Measurements from ENCODE around the gene TBC1D5.

Gene TBC1D5

GRCh38 chr3:17288839-17289399 is 453.5 kb downstream of the TBC1D5 start:
- H3K27ac ChIP-seq: no peak overlapping the region
- no peak for TF ChIP-seq CTCF (conservative IDR thresholded peaks at IDR 0.05)

GRCh38 chr3:17287006-17287689 is 455.3 kb downstream of the TBC1D5 start:
- TF ChIP-seq CTCF (conservative IDR thresholded peaks at IDR 0.05): no peak
- no peak overlapping the region for H3K27ac ChIP-seq

- no peak for TF ChIP-seq CTCF (conservative IDR thresholded peaks at IDR 0.05)
These were observed 464.4 kb downstream of the TBC1D5 start for GRCh38 chr3:17278006-17278405.

GRCh38 chr3:17266846-17267245 is 475.6 kb downstream of the TBC1D5 start:
- no peak for TF ChIP-seq CTCF (conservative IDR thresholded peaks at IDR 0.05)
- H3K27ac ChIP-seq: no peak overlapping the region

More at GRCh38 chr3:17278006-17278405, 464.4 kb downstream of the TBC1D5 start:
- H3K27ac ChIP-seq: no peak overlapping the region

GRCh38 chr3:17261627-17262369 is 480.6 kb downstream of the TBC1D5 start:
- no peak for TF ChIP-seq CTCF (conservative IDR thresholded peaks at IDR 0.05)
- H3K27ac ChIP-seq: no peak overlapping the region

- no peak for TF ChIP-seq CTCF (conservative IDR thresholded peaks at IDR 0.05)
- no peak overlapping the region for H3K27ac ChIP-seq
These were observed 482.2 kb downstream of the TBC1D5 start for GRCh38 chr3:17260257-17260656.

- H3K27ac ChIP-seq: 0 out of 2 replicates have a peak overlapping the region, but pooled peaks have one; percentile 1
- no peak for TF ChIP-seq CTCF (conservative IDR thresholded peaks at IDR 0.05)
These were observed 482.7 kb downstream of the TBC1D5 start for GRCh38 chr3:17259685-17260084.
